ENCODE measurements around the gene ALDH8A1.

ALDH8A1 gene, protein sequence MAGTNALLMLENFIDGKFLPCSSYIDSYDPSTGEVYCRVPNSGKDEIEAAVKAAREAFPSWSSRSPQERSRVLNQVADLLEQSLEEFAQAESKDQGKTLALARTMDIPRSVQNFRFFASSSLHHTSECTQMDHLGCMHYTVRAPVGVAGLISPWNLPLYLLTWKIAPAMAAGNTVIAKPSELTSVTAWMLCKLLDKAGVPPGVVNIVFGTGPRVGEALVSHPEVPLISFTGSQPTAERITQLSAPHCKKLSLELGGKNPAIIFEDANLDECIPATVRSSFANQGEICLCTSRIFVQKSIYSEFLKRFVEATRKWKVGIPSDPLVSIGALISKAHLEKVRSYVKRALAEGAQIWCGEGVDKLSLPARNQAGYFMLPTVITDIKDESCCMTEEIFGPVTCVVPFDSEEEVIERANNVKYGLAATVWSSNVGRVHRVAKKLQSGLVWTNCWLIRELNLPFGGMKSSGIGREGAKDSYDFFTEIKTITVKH

GRCh38 chr6:134949927-134950326 lies at the start of gene ALDH8A1:
Gene ALDH8A1 (minus strand): TSS chr6:134950101. CDS start chr6:134950053, 48 bp downstream.
- DNase-seq, result no peak

- DNase-seq, result no peak
Observed at GRCh38 chr6:134999107-134999506, 49.2 kb upstream of the ALDH8A1 start.

GRCh38 chr6:134997133-134997995 lies 47.5 kb upstream of the ALDH8A1 start:
- no peak for DNase-seq

- no peak for DNase-seq
Observed at GRCh38 chr6:134995536-134995935, 45.6 kb upstream of the ALDH8A1 start.

GRCh38 chr6:134994431-134994830 lies 44.5 kb upstream of the ALDH8A1 start:
- no peak for DNase-seq

GRCh38 chr6:134992155-134992554 lies 42.3 kb upstream of the ALDH8A1 start:
- no peak for DNase-seq

DNA sequence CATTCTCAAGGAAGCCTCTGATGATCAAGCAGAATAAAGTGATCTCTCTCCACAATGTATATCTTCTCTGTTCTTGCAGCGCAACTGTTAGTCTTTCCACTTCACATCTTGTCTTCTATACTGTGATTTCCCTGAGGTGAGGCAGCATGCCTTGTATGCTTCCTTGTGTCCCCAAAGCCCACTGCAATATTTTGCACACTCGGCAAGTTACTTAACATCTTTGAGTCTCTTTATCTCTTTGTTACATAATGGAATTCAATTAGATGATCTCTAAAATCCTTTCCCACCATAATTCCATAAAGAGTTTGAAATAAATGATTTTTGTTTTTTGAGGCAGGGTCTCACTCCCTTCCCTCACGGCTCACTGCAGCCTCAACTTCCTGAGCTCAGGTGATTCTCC lies 40.4 kb upstream of the ALDH8A1 start:
- no peak for DNase-seq

GRCh38 chr6:134984821-134985220 lies 34.9 kb upstream of the ALDH8A1 start:
- DNase-seq, result no peak

- no peak for DNase-seq
Observed at GRCh38 chr6:134983823-134984222, 33.9 kb upstream of the ALDH8A1 start.

DNA sequence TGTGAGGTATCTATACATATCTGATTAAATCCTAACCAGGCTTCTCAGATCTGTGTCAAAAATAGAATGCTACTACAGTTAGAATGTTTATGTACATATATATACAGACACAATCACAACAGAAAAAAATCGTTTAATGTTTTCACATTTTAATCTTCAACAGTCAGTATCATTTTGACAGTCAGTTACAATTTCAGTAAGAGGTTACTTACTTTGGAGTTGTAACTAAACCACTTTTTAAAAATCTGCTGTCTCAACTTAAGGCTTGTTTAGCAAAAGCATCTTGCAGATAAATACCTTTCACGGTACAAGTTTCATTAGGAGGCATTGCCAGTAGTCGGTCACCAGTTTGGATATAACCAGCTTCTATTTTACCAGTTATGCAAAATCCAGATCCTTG lies 32.3 kb upstream of the ALDH8A1 start:
- DNase-seq, result no peak

- no peak for DNase-seq
Observed at GRCh38 chr6:134980846-134981245, 30.9 kb upstream of the ALDH8A1 start.

DNA sequence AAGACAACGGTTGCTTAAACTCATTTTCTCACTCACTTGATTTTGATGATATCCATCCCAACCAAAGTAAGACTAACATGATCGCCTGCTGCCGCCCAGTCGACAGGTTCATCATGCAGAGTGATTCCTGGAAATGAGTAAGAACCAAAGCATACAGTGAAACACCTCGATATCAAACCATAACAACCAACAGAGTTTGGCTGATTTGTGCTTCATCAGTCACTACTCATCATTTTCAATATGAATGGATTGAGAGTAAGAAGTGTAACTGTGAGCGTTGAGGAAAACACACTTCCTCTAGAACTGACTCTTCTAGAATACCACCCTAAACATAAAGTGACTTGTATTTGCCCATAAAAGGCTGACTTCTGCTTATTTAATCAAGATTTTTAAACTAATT lies 29.2 kb upstream of the ALDH8A1 start:
- no peak for DNase-seq

- DNase-seq, result no peak
Observed at GRCh38 chr6:134974370-134974769, 24.5 kb upstream of the ALDH8A1 start.

GRCh38 chr6:134967711-134968110 lies 17.8 kb upstream of the ALDH8A1 start:
- DNase-seq, result no peak

DNA sequence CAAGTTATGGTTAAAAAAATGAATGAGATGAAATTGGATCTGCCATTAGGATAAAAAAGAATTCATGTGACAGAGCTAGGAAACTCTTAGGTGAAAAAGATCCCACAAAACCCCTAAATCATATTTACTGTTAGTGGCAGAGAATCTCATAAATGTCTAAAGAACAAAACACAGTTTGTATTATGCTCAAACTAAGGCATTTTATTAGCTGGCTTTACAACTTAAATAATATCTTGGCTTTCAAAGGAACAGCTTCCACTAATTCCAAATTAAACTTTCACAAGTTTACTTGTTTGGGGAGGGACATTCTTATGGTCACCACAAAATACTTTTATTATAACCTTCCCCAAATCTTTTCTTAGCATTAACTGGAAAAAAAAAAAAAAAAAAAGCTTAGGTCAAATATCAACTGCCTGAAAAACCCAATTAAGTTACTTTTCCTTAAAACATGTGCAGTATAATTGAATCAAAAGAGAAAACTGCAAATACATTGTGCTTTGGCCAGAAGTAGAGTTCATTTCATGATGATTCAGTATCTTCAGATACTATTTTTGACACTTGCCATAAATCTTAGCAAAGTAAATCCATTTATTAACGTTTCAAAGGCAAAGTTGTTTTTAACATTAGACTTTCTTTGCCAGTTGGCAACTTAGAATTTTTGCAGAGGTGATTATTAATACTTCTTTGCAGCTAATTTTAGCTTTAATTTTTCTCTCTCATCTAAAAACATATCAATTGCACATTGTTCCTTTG lies 14.7 kb upstream of the ALDH8A1 start:
- DNase-seq, result no peak

GRCh38 chr6:134962421-134962820 lies 12.5 kb upstream of the ALDH8A1 start:
- DNase-seq, result no peak

DNA sequence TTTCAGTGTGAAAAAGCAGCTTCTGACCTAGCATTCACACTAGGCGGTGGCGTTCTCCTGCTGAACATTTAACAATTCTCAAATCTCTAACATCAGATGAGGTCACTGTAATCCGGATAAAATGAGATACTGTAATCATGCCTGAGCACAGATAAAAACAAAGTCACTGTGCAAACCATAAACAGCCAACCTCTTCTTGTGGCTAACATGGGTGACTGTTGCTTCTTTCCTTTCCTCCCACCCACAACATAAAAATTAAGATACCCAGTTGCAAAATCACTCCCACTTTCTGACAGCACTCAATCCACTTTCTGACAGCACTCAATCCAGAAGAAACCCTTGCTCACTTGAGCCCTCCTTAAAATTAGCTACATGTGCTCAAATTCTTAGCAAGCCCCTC lies 11.5 kb upstream of the ALDH8A1 start:
- no peak for DNase-seq

- no peak for DNase-seq
Observed at GRCh38 chr6:134959603-134960002, 9.7 kb upstream of the ALDH8A1 start.

- DNase-seq, result no peak
Observed at GRCh38 chr6:134956676-134957075, 6.8 kb upstream of the ALDH8A1 start.

DNA sequence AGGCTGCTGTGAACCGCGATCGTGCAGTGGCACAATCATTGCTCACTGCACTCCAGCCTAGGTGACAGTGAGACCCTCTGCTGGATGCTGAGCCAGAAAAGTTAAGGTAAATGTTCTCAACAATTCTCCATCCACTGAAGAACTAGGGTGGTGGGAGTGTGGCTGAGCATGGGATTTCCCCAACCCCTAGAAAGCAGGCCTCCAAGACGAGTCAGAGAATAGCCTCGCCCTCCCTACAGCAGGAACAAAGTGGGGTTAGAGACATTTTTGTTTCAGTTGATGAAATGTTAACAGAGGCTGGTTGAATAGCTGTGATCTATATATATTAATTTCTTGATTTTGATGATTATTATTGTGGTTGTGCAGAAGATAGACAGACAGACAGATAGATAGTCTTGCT lies 6.1 kb upstream of the ALDH8A1 start:
- no peak for DNase-seq

DNA sequence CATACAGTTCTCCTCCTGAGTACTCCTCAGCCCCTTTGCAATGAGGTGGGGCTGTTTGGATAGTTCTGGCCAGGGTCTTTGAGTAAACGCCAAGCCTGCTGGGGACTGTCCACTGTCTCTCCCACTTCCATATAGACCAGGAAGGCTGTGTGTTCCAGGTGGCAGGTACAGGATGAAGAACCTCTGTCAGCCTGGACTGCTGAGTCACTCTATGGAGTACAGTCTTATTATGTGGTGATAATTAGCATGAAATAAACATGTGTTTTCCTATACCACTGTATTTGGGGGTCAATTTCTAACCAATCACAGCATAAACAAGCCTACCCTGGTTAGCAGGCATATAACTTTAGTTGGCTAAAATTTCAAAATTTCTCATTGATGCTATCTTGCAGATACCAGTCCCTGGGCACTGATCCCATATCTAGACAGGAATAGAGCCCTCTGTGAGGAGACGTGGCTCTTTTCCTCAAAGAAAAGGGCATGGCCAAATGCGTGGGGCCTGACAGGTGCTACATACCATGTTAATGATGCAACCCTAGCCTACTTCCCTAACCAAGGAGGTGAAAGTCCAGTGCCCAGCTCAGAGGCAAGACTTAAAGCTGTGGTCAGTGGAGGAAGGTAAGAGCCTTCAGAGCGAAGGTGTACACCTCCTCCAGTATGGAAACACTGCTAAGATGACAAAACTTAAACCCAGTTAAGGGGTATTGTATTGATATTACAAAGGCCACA lies 4.5 kb upstream of the ALDH8A1 start:
- DNase-seq, result no peak

DNA sequence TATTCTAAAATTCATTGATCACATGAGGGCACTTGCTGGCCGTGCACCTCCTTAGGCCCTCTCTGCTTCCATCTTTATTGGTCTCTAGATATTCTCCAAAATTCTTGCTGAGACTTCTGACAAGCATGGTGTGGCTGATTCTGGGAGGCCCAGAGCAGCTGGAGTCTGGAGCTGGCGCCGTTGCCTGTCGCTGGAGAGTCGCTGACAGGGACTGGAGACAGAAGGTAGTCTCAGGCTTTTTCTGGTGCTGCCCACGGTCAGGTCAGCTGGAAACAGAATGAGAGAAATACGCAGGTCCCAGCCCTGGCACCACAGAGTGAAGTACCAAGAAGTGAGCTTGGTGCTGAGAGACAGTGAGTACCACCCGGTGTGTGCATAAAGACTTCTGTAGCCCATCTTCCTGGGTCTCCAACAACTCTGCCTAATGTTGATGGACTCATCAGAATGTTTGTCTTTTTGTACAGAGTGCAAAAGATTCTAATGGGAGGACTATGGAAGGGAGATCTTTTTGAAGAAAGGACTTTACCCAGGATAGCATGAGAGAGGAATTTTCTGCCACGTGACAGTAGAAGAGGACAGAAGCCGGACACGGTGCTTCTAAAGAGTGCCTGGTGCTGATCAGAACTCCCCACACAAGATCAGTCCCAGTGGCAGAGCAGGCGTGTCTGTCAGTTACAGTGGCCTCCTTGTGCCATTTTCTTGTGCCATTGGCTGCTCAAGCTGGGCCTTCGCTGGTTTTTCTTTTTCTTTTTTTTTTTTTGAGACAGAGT lies 1.8 kb upstream of the ALDH8A1 start:
- DNase-seq, result no peak
